HG03064 (cell line): Measurements from ENCODE around the gene STK11IP.

Source experiments
- ATAC-seq: cut with Tn5 transposase; IDR thresholded peaks from one replicate; pipeline ENCODE4 v1.9.1; 2021; ENCODE audit warnings: low read depth; ENCODE audit not compliant: unreplicated experiment

Gene STK11IP

GRCh38 chr2:219631904-219632759 is 34.5 kb downstream of the STK11IP start:
- no peak for ATAC-seq

GRCh38 chr2:219632760-219633105 is 35.1 kb downstream of the STK11IP start:
- no peak for ATAC-seq

- ATAC-seq, result no peak
These were observed 35.8 kb downstream of the STK11IP start for GRCh38 chr2:219633276-219634065.

- no peak for ATAC-seq
These were observed 36.7 kb downstream of the STK11IP start for GRCh38 chr2:219634171-219634940.

GRCh38 chr2:219634951-219635751 is 37.5 kb downstream of the STK11IP start:
- ATAC-seq, result no peak

- ATAC-seq, result no peak
These were observed 38.7 kb downstream of the STK11IP start for GRCh38 chr2:219636144-219636915.

- no peak for ATAC-seq
These were observed 39.5 kb downstream of the STK11IP start for GRCh38 chr2:219636941-219637841.

- ATAC-seq, result no peak
These were observed 40.2 kb downstream of the STK11IP start for GRCh38 chr2:219637842-219638185.

- no peak for ATAC-seq
These were observed 40.7 kb downstream of the STK11IP start for GRCh38 chr2:219638217-219638947.

GRCh38 chr2:219638948-219639755 is 41.5 kb downstream of the STK11IP start:
- ATAC-seq, result no peak

GRCh38 chr2:219641390-219642068 is 43.9 kb downstream of the STK11IP start:
- no peak for ATAC-seq

- ATAC-seq, result no peak
These were observed 44.4 kb downstream of the STK11IP start for GRCh38 chr2:219642069-219642454.

- peak; percentile 98 for ATAC-seq
These were observed 44.9 kb downstream of the STK11IP start for GRCh38 chr2:219642465-219643083.

GRCh38 chr2:219643084-219643473 is 45.4 kb downstream of the STK11IP start:
- no peak for ATAC-seq

GRCh38 chr2:219643788-219644398 is 46.2 kb downstream of the STK11IP start:
- ATAC-seq, result no peak
